BJ (cell line): Measurements from ENCODE around the gene GRK1. TPM values are rescaled to one million over a fixed set of nuclear protein-coding genes. Genes with fewer than 3 reads are reported as not detected.

ENCODE experiments used
- CTCF ChIA-PET: fragments of 350-600 bp; formaldehyde crosslinking; extraction: SDS; loops from one replicate; lab custom pipeline; 2021; ENCODE audit warnings: antibody characterized with exemption, inconsistent platforms; lab: Yijun Ruan, JAX
- POLR2A ChIA-PET: fragments of 300-600 bp; sonication (Branson Sonifier 250); formaldehyde crosslinking; extraction: SDS; loops from one replicate; lab custom pipeline; 2021; ENCODE audit warnings: antibody characterized with exemption; lab: Charles Lee
- DNase-seq: peaks from one replicate; pipeline ENCODE4 v3.0.0-alpha.2; 2011; ENCODE audit warnings: low read depth
- H3K27me3 ChIP-seq: 2 replicates; pipeline ENCODE4 v1.6.0; 2011; ENCODE audit warnings: low read length; ENCODE audit not compliant: control insufficient read depth, insufficient read depth
- H3K36me3 ChIP-seq: 2 replicates; pipeline ENCODE4 v1.5.1; 2011; ENCODE audit warnings: low read length; ENCODE audit not compliant: control insufficient read depth, insufficient read depth
- H3K4me3 ChIP-seq: 2 replicates; pipeline ENCODE4 v1.5.1; 2011; ENCODE audit warnings: low read depth, mild to moderate bottlenecking, control low read depth, low read length
- CTCF ChIP-seq: IDR thresholded peaks from 2 replicates; pipeline ENCODE4 v1.5.1; 2011; ENCODE audit warnings: low read depth, mild to moderate bottlenecking, control low read depth, inconsistent platforms, low read length, moderate library complexity; ENCODE audit not compliant: insufficient read depth
- polyA plus RNA-seq: library from polyadenylated mRNA; depleted of rRNA; stranded (reverse); fragments of >200 nt; gene quantifications from 2 replicates; pipeline ENCODE4 v1.2.3, GENCODE V29; 2011

The GRK1 gene
- polyA plus RNA-seq, 1 experiment = 0.02 TPM

- Histone ChIP-seq H3K4me3 (no peak overlapping the region), H3K27me3 (no peaks in the 10 kb centered on the region), H3K36me3 (peaks cover 41% of the 10 kb centered on the region)
- TF ChIP-seq CTCF = no peak
- POLR2A ChIA-PET = no interaction called here
- no peak for DNase-seq
- CTCF ChIA-PET = interaction anchor here (0.6 kb wide), 1 partner anchor 9 kb away, joined by 3 read pairs; no protein-coding TSS in a partner anchor
Measured at GRCh38 chr13:113634279-113635047, 32.6 kb upstream of the GRK1 start.

DNA sequence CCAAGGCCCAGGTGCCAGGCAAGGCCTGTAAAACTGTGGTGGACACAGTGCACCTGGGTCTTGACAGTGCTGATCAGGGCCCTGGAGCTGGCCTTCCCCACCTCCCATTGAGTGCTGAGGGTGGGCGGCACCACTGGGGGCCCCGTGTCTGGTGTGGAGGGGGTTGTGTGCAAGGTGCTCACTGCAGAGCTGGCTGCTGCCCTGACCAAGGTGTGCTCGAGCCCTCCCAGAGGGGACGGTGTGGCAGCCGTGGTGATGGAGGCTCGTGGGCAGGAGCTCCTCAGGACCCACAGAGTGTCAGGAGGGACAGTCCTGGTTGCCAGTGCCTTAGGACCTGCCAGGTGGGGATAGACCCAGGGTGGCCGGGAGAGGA, 32.0 kb upstream of the GRK1 start:
- Histone ChIP-seq H3K27me3 (no peaks in the 10 kb centered on the region), H3K4me3 (no peak overlapping the region), H3K36me3 (peaks cover 43% of the 10 kb centered on the region)
- TF ChIP-seq CTCF = no peak
- DNase-seq = no peak
- ChIA-PET CTCF (no interaction called here), POLR2A (no interaction called here)

- DNase-seq = no peak
- ChIA-PET CTCF (no interaction called here), POLR2A (no interaction called here)
- no peak overlapping the region for H3K4me3 ChIP-seq
- no peak for TF ChIP-seq CTCF
- H3K27me3 ChIP-seq = no peaks in the 10 kb centered on the region
- H3K36me3 ChIP-seq = peaks cover 43% of the 10 kb centered on the region
Measured at GRCh38 chr13:113635709-113636108, 31.3 kb upstream of the GRK1 start.

DNA sequence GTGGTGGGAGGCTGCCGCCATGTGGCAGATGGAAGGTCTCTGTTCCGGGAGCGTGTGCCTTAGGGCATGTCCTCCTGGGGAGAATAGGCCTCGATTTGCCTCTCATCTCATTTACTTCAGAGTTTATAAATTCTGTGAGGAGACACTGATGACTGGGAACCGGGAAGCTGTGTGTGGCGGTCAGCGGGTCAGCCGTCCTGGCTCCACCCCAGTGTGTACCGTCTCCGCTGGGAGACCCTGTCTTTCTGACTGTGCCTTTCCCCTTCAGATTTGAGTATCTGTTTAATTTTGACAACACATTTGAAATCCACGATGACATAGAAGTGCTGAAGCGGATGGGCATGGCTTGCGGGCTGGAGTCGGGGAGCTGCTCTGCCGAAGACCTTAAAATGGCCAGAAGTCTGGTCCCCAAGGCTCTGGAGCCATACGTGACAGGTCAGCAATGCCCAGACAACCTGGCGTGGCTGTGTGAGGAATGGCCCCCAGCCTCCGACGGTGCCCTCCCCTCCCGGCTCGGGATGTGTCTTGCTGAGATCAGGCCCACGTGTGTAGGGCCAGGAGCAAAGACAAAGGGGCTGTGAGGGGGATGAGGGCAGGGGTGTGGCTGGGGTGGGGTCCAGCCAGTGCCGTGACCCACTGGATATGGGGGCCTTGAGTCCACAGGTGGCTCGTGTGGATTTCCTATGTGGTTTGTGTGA, 30.6 kb upstream of the GRK1 start:
- Histone ChIP-seq H3K4me3 (no peak overlapping the region), H3K27me3 (no peaks in the 10 kb centered on the region), H3K36me3 (peaks cover 41% of the 10 kb centered on the region)
- POLR2A ChIA-PET = no interaction called here
- no peak for DNase-seq
- no peak for TF ChIP-seq CTCF
- CTCF ChIA-PET = interaction anchor here (1.8 kb wide), 1 partner anchor 10 kb away, joined by 4 read pairs; no protein-coding TSS in a partner anchor
